Activated CD8-positive, alpha-beta memory T cell treated with anti-CD3 and anti-CD28 coated beads for 24 hours (primary cell): ENCODE data around the gene MCL1.
"Not testable (repeated sequence)": the region's sequence is repeated elsewhere in the genome, so short reads cannot be mapped to it uniquely, and the experiment has no call there.

Experiments
- DNase-seq: peaks from one replicate; pipeline ENCODE4 v3.0.0-alpha.2; 2020

The MCL1 gene

GRCh38 chr1:150601540-150601939, 22.1 kb upstream of the MCL1 start:
- no peak for DNase-seq

- not testable (repeated sequence) for DNase-seq
Measured at GRCh38 chr1:150598346-150598745, 18.9 kb upstream of the MCL1 start.

GRCh38 chr1:150596976-150597375, 17.6 kb upstream of the MCL1 start:
- no peak for DNase-seq

GRCh38 chr1:150596095-150596892, 16.9 kb upstream of the MCL1 start:
- no peak for DNase-seq

- DNase-seq: no peak
Measured at GRCh38 chr1:150582371-150582770, 3.0 kb upstream of the MCL1 start.

- DNase-seq: not testable (repeated sequence)
Measured at GRCh38 chr1:150581962-150582361, 2.6 kb upstream of the MCL1 start.

- DNase-seq: not testable (repeated sequence)
Measured at GRCh38 chr1:150581437-150581836, 2.0 kb upstream of the MCL1 start.

GRCh38 chr1:150580966-150581365, 1.6 kb upstream of the MCL1 start:
- DNase-seq: not testable (repeated sequence)

GRCh38 chr1:150579945-150580642, 684 bp upstream of the MCL1 start:
- no peak for DNase-seq

- DNase-seq: peak; percentile 85
Measured at GRCh38 chr1:150578272-150579109, 919 bp downstream of the MCL1 start.

- no peak for DNase-seq
Measured at GRCh38 chr1:150577557-150578271, 1.7 kb downstream of the MCL1 start.

GRCh38 chr1:150576794-150577556, 2.4 kb downstream of the MCL1 start:
- DNase-seq: no peak

GRCh38 chr1:150576367-150576711, 3.1 kb downstream of the MCL1 start:
- DNase-seq: no peak

- no peak for DNase-seq
Measured at GRCh38 chr1:150575518-150576366, 3.7 kb downstream of the MCL1 start.

GRCh38 chr1:150575072-150575489, 4.3 kb downstream of the MCL1 start:
- DNase-seq: no peak

- DNase-seq: no peak
Measured at GRCh38 chr1:150574260-150575071, 4.9 kb downstream of the MCL1 start.

GRCh38 chr1:150573648-150574071, 5.8 kb downstream of the MCL1 start:
- DNase-seq: not testable (repeated sequence)

- no peak for DNase-seq
Measured at GRCh38 chr1:150572918-150573647, 6.3 kb downstream of the MCL1 start.

GRCh38 chr1:150568594-150568966, 10.8 kb downstream of the MCL1 start:
- DNase-seq: no peak
